Sciatic nerve (tissue), 2 donors: ENCODE results near the gene DLG4. TPM values are rescaled to one million over a fixed set of nuclear protein-coding genes. Genes with fewer than 3 reads are reported as not detected.

Experiments
- ATAC-seq: fragments of 200-7000 bp; cut with Tn5 transposase; one replicate; pipeline ENCODE4 v1.9.1; 2020; ENCODE audit warnings: mild to moderate bottlenecking, moderate library complexity
- DNase-seq: peaks from one replicate; pipeline ENCODE4 v3.0.0-alpha.2; 2020; ENCODE audit warnings: low spot score
- intact Hi-C: fragments of 100-400 bp; cut with DNase I; formaldehyde crosslinking; loops from one replicate; pipeline ENCODE4 v1.14.2; 2022
- total RNA-seq: library from RNA; stranded (reverse); fragmentation: NEBNext Ultra II Directional; extraction: Animal tissue kit (Norgen Biotek cat#: 25700); gene quantifications from one replicate; pipeline ENCODE4 v1.2.1, GENCODE V29; 2021
- donor health status: DM: no; HTN: no; CAD: no.
- donor health status: DM: no; HTN: no; CAD: no.

The DLG4 gene
- 32.2 TPM for total RNA-seq

DNA sequence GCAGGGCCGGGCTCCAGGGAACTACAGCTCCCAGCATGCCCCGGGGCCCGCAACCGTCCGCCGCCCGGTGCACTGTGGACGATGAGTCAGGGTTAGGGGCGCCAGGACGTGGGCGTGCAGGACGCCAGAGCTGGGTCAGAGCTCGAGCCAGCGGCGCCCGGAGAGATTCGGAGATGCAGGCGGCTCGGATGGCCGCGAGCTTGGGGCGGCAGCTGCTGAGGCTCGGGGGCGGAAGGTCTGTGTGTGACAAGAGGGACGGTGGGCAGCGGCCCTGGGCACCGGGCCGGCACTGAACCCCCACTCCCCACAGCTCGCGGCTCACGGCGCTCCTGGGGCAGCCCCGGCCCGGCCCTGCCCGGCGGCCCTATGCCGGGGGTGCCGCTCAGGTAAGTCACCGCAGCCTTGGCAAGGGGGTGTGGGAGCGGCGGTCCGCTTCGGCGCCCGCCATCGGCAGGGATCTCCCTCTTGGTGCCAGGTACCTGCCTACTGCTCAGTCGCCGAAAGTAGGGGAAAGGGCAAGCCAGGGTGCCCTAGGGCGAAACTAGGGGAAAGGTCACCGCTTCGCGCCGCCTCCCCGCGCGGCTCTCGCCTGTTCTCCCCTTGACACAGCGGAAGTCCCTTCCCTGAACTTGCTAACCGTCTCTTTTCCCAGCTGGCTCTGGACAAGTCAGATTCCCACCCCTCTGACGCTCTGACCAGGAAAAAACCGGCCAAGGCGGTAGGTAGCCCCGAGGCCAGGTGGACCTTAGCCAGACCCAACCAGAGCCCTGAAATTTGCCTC is at the start of gene DLG4, which contains the start of gene ACADVL:
Gene DLG4, minus strand, starts transcription at position 25 of the 781 bp plus-strand sequence.
Gene ACADVL, plus strand, starts transcription at position 127 of the 781 bp plus-strand sequence. Its CDS starts 47 bp downstream, at position 174.
- DNase-seq = peak; percentile 95
- intact Hi-C loops = no loop called here
- peak; percentile 85 for ATAC-seq

DNA sequence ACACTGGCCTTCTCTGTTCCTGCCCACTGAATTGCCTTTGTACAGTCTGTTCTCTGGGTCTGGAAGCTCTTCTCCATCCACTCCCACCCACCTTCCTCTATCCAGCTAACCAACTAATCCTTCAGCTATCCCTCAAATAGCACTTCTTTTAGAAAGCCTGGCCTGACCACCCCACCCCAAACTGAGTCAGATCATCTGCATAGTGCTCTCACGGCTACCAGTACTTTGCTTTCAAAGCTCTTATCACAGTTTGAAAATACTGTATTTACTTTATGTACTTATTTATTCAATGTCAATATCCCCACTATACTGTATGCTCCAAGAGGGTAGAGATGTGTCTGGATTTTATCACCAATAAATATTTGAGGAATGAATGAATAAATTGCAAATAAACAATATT is 47.1 kb upstream of the DLG4 start:
- no peak for ATAC-seq
- DNase-seq = no peak
- intact Hi-C loops = no loop called here

DNA sequence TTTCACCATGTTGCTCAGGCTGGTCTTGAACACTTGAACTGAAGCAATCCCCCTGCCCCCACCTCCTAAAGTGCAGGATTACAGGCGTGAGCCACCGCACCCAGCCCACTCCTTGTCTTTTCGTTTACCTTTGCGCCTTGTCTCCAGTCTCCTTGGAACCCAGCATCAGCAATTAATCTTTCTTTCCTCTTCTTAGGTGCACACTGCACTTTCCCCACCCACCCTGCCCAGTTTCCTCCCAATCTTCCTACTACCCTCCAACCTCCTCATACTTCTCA is 44.1 kb upstream of the DLG4 start:
- DNase-seq (no peak), ATAC-seq (no peak)
- intact Hi-C loops = no loop called here

DNA sequence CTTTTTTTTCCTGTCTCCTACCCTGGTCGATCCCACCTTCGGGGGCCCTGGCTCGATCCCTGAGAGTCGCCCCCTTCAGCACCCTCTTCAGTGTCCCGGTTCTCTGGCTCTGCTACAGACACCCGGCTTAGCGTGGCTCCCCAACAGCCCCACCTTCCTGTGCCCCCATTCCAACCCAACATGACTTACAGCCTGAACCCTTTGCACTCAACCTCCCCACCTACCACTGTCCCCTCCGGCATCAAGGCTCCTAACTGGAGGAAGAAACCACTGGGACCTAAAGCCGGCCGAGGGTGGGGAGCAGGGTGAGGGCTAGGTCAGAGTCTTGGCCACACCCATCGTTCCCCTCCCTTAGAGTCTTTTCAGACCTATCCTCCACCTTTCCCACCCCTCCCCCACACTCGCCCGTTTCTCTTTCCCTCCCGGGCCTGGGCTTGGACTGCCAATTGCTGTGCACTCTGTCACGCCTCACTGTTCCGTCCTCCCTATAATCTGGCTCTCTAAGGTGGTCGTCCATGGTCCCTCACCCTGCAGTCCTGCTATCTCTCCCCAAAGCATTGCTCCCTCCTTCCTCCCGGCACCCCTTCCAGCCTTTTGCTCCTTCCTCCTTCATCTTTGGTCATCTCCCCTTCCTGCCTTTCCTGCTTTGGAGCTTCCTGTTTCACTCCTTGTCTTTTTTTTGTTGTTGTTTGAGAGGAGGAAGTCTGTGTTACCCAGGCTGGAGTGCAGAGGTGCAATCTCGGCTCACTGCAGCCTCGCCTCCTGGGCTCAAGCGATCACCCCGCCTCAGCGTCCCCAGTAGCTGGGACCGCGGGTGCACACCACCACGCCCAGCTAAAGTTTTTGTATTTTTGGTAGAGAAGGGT is 43.5 kb upstream of the DLG4 start:
- DNase-seq (no peak), ATAC-seq (peak; percentile 19)
- intact Hi-C loops = no loop called here

DNA sequence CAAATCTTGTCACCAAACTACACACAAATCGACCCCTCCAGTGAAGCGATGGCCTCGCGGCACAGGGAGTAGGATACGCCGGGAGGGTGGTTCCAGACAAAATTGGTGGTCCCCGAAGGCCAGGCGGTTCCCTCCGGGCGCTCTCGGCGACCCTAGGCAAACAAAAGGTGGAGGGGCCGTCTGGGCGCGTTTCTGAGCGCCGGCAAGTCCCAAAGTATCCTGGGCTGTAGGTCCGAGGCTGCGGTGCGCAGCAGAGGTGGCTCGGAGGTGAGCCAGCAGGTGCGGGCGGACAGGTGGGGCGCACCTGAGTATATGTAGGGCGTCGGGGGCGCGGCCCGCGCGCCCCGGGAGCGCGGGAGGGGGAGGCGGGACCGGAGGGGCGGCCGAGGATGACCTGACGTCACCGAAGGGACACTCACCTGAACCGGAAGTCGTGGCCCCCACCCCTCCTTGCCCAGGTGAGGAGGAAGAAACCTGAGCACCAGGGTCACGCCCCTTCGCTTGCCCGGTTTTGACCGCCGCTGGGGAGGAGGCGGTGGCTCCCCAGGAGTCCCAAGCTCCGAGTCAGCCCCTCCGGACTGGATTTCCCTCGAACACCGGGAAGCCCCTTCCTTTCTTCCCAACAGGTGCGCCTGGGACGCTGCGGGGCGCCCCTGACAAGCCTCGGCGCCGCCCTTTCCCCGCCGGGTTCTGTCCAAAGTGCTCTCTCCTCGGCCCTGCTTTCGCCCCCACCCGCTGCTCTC is 42.7 kb upstream of the DLG4 start, which contains the start of gene CLDN7:
Gene CLDN7, minus strand, starts transcription at position 287 of the 743 bp plus-strand sequence. CDS start 435 bp downstream, outside the sequence.
- intact Hi-C loops = no loop called here
- DNase-seq (no peak), ATAC-seq (no peak)

DNA sequence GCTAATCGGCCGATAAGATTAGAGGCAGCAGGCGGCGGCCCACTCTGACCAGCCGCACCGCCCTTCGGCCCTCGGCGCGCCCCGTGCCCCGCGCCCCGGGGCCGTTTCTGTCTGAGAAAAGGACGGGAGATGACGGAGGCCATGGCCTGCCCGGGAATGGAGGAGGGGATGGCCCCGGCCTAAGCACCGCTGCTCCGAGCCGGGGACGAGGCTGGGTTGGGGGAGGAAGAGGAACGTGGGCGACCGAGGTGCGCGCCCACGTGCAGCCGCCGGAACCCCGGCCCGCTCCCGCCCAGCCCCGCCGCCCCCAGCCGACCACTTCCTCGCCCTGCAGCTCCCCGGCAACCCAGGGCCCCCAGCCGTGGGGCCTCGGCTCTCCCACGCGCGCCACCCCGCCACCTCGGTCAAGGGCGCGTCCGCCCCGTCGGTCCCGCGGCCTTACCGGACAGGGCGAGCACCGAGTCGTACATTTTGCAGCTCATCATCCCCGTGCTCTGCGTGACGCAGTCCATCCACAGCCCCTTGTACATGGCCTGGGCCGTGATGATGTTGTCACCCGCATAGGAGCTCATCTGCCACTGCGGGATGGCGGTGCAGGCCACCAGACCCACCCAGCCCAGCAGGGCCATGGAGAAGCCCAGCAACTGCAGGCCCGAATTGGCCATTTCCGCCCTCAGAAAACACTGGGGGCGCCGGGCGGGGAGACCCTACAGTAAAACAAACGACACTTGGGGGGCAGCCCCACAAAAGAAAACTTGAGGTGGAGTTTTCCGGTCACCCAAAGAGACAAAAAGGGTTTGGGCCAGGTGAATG is 41.9 kb upstream of the DLG4 start:
- DNase-seq = no peak

DNA sequence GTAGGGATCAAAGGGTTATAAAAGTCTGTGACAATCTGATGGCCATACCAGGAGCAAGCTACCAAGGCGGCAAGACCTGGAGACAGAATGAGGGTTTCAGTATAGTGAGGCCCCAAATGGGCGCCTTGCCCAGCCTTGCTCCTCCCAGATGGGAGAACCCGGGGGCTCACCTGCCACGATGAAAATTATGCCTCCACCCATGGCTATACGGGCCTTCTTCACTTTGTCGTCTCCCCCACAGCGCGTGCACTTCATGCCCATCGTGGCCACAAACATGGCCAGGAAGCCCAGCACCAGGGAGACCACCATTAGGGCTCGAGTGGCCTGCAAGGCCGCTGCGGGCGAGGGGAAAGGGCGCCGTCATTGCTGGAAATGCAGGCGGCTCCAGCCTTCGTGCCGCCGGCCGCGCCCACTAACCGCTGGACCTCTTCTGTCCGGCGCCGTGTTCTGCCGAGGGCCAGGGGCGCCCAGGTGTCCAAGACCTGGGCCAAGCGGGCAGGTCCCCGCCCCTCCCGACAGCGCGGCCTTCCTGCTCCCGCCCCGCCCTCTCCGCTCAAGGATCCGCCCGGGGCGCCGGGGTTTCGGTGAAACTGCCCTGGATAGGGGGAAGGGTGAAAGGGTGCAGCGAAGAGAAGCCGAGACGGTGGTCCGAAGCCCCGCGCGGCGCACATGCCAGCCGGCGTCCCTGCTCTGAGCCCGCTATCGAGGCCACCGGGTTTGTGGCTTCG is 41.2 kb upstream of the DLG4 start:
- ATAC-seq (peak; percentile 29), DNase-seq (no peak)
- intact Hi-C loops = no loop called here

More for the DNA sequence above, 41.9 kb upstream of the DLG4 start:
- intact Hi-C loops = no loop called here
- no peak for ATAC-seq

DNA sequence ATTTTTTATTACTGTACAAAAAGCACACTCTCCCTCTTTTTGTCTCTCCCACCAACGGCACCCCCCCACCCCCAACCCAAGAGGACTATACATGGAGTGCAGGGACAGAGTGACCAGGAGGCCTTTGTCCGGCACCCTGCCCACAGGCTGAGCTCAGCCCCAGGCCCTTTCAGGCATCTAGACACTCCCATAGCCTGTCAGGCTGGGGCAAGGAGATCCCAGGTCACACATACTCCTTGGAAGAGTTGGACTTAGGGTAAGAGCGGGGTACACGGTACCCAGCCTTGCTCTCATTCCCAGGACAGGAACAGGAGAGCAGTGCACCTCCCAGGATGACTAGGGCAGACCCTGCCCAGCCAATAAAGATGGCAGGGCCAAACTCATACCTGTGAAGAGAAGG is 40.5 kb upstream of the DLG4 start:
- no peak for DNase-seq
- intact Hi-C loops = no loop called here

DNA sequence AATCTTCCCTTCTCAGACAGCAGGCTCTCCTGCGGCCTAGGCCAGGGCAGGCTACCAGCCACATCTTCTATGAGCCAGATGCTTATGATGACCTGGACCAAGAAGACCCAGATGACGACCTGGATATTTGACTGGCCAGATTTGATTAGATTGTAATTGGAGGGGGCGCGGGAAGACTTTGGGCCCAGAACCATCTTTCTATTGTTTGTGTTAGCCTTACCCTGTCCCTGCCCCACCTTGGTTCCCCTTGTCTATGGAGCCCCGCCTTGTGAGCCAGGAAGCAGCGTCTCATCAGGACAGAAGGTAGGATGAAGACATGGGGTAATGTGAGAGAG is 39.9 kb upstream of the DLG4 start:
- DNase-seq (no peak), ATAC-seq (no peak)
- intact Hi-C loops = no loop called here

More for the DNA sequence above, 40.5 kb upstream of the DLG4 start:
- no peak for ATAC-seq

DNA sequence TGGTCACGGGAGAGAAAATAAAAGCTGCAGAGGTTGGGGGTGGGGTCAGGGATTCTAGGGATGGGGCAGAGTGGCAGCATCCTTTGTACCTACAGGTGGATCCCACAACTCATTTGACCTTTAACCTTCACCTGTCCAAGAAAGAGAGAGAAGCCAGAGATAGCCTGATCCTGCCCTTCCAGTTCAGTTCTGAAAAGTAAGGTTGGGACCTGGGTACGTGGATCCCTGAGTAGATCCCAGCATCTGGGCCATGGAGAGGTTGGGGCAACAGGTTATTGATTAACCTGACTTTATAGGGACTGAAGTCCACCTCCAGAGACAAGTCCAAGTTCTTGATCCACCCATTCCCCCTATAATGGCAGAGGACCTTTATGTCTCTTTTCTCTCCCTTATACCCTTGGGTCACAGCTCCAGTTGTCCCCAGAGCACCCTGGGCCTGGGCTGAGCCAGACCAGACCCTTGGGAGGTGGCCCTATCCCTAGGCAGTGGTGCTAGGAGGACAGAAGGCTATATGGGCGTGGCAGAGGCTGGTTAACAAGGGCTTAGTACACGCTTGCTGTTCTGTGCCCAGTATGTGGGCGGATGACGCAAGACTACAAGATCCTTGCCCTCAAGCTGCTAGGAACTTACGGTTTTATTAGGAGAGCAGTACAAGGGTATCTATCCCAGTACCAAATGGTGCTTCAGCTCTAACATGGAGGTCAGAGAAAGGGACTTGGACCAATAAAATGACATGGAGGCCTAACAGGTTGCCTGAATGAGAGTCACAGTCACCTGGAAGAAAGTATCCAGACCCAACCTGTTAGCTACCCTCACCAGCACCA is 39.3 kb upstream of the DLG4 start:
- ATAC-seq (peak; percentile 5), DNase-seq (no peak)
- intact Hi-C loops = no loop called here

DNA sequence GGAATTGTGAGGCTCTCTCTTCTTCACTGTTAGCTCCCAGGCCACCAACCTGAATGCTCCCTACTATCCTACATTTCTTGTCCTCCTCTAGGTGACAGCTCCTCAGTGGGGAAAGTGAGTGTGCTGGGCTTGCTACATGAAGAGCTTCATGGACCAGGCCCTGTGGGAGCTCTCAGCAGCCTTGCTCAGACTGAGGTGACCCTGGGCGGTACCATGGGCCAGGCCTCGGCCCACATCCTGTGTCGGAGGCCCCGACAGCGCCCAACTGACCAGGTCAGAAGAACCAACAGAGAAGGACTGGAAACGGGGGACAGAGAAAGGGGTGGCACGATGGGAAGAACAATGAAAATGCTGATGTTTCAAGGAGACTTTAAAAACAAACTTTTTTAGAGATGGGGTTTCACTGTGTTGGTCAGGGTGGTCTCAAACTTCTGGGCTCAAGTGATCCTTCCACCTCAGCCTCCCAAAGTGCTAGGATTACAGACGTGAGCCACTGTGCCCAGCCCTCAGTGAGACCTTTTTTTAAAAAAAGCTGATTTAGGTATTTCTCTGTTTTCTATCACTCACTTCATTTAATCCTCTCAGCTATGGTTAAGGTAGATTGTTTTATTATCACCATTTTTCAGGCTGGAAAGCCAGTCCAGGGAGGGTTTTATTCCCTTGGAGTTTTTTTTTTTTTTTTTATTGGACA is 37.3 kb upstream of the DLG4 start:
- DNase-seq (no peak), ATAC-seq (no peak)
- intact Hi-C loops = no loop called here

DNA sequence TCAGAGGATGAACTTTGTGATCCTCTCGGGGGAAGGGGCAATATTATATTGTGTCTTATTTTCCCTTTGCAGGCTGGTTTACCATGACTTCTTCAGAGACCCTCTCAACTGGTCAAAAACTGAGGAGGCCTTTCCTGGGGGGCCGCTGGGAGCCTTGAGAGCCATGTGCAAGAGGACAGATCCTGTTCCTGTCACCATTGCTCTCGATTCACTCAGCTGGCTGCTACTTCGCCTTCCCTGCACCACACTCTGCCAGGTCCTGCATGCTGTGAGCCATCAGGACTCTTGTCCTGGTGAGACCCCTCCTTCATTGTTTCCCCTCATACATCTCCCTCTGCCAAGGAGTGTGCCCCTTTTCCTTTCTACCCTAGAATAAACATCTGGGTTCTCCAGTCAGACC is 34.9 kb upstream of the DLG4 start:
- no peak for ATAC-seq
- no peak for DNase-seq
- intact Hi-C loops = no loop called here

DNA sequence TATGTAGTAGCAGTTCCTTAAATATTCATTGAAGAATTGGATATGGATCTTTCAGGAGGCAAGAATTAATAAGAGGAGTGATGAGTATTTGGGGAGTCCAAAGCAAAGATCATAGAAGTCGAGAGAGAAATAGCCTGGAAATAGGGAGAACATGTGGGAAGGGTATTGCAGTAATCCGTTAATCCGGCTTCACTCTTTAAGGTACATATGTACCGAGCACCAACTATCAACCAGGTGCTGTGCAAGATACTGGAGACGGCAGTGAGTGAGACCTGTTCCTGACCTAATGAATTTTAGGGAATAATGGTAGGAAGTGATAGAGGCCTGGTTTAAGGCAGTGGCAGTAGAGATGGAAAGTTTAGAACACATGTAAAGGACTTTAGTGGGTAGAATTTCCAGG is 33.4 kb upstream of the DLG4 start:
- intact Hi-C loops = no loop called here
- ATAC-seq (no peak), DNase-seq (no peak)

DNA sequence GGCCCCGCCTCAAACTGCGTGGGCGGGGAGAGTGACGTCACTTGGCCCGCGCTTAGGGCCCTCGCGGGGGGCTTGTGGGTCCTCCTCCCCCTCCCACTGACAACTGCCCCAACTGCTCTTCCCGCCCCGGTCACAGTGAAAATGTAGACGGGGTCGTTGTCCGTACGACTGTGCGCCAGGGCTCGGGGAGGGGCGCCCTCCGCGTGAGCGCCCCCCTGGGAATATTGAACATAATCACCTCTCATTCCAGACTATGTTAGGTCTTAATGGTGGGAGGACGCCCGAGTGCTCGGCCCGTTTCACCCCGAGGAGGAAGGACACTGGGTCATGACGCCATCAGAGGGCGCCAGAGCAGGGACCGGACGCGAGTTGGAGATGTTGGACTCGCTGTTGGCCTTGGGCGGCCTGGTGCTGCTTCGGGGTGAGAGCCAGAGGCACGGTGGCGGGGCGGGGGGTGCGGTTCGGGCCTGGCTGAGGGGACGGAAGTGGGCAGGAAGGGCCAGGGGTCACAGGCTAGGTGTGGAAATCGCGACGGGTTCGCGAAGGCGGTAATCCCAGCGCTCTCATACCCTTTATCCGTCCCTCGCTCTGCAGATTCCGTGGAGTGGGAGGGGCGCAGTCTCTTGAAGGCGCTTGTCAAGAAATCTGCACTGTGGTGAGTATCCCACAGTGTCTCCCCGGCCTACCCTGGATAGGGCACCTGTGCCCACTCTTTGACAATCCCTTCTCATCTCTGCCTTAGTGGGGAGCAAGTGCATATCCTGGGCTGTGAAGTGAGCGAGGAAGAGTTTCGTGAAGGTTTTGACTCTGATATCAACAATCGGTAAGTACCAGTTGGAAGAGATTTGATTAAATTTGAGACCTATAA is 32.8 kb upstream of the DLG4 start, which contains the start of gene ELP5:
Gene ELP5, plus strand, starts transcription at position 40 of the 868 bp plus-strand sequence. Its CDS starts 336 bp downstream, at position 376.
- DNase-seq (peak; percentile 97), ATAC-seq (peak; percentile 91)
- intact Hi-C loops = no loop called here

DNA sequence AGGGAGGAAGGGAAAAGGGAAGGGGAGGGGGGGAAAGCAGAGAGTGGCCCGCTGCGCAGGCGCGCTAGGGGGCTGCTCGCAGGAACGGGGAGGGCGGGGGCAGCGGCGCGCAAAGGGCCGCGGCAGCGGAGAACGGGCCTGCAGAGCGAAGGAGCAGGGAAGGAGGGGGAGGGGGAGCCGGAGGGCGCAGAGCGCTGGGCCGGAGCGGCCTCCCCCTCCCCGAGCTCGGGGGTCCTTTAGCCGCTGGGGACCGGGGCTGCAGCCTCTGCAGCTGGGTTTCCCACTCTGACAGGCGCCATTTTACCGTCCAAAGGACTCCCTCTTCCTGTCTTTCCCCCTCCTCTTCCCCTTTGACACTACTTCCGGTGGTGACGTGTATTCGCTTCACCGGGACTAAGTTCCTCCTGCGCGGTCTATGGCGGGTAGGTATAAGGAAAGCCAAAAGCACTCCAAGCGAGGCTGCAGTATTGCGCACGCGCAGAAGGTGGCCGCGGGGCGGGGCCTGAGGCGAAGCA is 32.1 kb upstream of the DLG4 start, which contains the start of gene CTDNEP1:
Gene CTDNEP1, minus strand, starts transcription at position 74 of the 515 bp plus-strand sequence. CDS start 438 bp downstream, outside the sequence.
- intact Hi-C loops = no loop called here
- peak; percentile 99 for DNase-seq

More for the DNA sequence above, 32.1 kb upstream of the DLG4 start, which contains the start of gene CTDNEP1:
- ATAC-seq = peak; percentile 96
